NCI-H2171 treated with DMSO at 0.1 percent for 48 hours (cell line): Measurements from ENCODE around the gene OGDHL.
"Not testable (repeated sequence)": the region's sequence is repeated elsewhere in the genome, so short reads cannot be mapped to it uniquely, and the experiment has no call there.

Source experiments
- DNase-seq: peaks from one replicate; lab custom pipeline; 2025; lab: John Stamatoyannopoulos, UW

OGDHL gene

DNA sequence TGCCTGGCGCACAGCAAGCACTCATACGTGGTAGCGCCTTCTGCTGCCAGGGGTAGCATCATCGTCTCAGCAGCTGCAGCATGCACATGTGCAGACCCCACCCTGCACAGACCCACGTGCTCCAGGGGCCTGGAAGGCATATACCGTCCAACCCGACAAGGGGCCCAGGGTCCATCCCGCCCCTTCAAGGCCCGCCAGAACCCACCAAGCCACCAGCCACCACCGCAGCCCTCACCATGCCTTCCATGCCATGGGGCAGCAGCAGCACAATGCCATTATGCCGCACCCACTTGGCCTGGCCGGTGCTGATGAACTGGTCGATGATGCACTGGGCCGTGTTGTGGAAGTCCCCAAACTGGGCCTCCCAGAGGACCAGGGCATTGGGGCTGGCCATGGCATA lies 22.7 kb downstream of the OGDHL start:
- DNase-seq = no peak

DNA sequence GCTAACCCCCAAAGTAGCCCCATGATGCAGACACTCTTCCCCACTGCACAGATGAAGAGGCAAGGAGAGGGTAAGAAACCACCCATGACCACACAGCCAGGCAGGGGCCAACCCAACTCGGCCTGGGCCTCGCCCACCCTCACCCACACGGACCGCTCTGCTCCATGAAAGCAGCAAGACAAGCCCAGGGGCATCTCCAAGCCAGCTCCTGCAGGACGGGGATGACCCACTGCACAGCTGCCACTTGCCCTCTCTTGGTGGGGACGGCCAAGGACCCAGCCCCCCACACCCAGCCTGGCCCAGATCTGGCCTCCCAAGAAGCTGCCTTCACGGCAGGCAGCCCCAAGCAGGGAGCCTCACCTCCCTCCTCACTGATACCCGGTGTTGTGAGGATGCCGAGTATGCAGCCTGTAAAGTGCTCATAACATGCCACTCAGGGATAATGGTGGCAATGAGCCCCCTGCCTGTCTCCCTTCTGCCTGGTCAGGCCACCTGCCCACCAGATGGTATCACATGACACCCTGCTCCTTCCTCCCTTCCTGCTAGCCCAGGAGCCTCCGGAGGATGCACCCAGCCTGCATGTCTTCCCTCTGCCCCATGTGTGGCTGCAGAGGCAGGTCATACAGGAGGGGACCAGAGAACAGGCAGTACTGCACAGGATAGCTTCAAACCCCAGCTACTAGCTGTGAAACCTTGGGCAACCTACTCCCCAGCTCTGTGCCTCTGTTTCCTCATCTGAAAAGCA lies 23.3 kb downstream of the OGDHL start:
- no peak for DNase-seq

DNA sequence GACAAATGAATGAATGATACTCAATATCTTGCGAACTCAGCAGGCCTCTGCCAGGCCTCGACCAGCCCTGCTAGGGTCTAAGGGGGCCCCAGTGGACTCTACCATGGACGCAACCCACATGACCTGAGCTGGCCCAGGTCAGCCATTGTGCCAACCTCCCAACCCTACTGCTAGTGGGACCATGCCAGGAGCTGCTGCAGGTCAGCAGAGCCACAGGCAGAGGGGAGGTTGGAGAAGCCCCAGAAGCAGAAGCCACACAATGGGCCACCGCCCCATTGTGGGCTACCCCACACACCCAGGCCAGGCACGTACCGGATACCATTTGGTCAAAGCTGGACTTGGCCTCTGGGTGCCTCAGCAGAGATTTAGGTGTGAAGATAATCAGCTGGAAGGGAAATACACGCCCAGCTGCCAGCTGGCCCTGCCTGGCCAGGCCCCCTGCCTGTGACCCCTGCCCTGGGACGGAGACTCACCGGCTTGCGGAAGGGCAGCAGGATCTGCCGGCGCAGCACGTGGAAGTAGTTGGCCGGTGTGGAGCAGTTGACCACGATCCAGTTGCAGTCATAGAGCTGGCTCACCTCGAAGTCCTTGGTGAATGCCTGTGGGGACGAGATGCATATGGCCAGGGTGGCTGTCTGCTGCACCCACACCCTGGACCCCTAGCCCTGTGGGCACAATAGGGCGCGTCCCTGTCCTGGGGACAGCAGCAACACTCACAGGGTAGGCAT lies 24.5 kb downstream of the OGDHL start:
- no peak for DNase-seq

DNA sequence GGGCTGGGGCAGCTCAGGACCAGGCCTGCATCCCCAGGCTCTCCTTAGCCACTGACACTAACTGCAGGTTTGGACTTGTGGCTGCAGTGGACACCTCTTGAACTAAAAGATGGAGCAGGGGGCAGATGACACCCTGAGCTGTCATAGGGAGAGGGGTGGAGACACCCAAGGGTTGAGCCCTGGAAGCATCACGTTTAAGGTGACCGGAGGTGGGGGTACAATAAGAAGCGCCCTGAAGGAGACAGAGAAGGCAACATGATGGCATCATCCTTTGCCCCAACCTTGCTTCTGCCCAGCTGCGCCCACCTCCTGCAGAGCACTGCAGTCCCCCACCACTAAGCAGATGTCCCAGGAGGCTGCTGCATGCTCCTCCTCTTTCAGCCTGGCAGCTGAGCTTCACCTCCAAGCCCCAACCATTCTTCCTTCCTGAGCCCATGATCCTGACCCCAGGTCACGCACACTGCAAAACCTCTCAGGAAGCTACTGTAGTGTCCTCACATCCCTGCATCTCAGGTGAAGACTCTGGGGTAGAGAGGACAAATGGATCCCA lies 25.5 kb downstream of the OGDHL start:
- no peak for DNase-seq

DNA sequence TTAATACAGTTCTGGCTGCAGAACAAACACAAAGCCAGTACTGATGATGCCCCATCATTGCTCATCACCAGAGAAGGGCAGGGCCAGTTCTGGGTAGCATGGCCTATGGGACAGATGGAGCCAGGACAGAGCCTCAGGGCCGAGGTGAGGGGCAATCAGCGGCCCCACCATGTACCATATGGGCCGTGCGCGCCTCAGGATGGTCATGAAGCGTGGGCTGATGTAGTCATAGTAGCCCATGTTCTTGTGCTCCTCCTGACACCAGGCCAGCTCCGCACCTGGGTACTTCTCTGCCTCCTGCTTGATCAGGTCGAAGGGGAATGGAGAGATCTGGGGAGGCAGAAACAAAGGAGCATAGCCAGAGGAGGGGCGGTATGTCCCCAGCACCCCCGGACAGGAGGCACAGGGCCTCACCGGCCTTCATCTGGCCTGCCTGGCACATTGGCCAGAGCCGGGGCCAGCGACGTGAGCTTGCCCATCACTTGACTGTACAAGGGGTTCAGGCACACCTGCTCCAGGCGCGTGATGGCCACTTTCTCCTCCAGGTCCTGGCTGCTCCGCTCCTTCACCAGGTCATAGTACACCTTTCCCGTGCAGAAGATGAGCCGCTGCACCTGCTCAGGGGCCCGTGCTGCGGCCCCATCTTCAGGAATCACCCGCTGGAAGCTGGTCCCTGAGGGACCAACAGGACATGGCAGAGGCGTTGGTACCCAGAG lies 26.1 kb downstream of the OGDHL start:
- DNase-seq = no peak

DNA sequence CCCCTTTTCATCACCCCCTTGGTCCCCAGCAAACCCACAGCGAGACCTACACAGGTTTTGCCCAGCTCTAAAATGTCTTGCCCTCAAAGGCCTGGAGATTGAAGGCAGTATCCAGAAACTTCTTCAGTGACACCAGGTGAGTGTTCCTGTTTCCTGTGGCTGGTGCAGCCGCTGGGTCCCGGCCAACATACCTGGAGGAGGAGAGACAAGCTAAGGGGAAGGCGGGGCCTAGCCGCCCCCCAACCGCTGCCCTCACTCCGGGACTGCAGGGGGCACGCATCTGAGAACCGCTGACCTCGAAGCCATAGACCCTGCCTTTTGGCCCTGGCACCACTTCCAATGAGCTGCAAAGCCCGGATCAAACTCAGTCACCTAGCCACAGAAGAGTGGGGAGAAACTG lies 27.0 kb downstream of the OGDHL start:
- no peak for DNase-seq

DNA sequence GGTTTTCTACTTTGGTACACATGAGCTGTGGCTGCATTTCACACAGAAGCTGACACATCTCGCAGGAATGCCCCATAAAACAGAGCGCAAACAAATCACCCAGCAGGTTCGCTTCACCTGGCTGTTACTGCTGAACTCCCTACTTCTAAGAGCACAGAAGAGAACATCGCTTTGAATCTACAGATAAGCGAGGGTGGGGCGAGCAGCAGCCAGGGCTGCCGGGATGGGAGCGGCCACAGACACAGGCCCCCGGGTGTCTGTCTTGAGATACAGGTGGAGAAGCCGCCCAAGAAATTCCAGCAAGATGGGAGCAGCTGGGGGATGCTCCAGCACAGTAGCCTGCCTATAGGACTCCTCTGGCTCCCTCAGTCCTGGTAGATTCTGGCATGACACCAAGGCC lies 27.4 kb downstream of the OGDHL start:
- no peak for DNase-seq

DNA sequence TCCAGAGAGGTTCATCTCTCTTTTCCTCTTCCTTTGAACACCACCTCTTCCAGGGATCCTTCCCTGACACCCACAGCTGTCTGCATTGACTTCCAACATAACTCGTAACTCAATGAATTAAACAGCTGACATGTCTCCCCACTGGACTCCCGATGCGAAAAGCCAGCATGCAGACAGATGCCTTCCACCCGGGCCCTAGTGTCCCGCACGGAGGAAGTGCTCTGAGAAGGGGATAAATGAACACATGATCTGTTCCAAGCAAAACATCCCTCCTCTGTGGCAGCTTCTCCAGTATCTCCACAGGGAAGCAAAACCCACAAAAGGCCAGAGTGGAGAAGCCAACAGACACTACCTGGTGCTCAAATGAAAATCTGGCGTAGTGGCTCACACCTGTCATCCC lies 28.3 kb downstream of the OGDHL start:
- DNase-seq = no peak

DNA sequence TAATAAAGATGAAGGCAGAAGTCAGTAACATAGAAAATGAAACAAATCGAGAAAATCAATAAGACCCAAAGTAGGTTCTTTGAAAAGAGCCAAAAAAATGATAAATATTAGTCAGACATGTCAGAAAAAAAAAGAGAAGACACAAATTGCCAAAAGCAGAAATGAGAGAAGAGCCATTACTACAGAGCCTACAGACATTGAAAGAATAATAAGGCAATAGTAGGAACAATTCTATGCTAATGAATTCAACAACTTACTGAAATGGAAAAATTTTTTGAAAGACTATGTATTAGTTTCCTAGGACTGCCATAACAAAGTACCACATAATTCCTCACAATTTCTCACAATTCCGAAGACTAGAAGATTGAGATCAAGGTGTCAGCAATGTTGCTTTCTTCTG lies 35.5 kb downstream of the OGDHL start:
- DNase-seq = no peak

DNA sequence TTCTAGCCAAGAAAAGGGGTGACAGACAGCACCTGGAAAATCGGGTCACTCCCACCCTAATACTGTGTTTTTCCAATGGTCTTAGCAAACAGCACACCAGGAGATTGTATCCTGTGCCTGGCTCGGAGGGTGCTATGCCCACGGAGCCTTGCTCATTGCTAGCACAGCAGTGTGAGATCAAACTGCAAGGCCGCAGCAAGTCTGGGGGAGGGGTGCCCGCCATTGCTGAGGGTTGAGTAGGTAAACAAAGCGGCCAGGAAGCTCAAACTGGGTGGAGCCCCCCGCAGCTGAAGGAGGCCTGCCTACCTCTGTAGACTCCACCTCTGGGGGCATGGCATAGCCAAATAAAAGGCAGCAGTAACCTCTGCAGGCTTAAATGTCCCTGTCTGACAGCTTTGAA lies 47.0 kb downstream of the OGDHL start:
- DNase-seq = not testable (repeated sequence)

DNA sequence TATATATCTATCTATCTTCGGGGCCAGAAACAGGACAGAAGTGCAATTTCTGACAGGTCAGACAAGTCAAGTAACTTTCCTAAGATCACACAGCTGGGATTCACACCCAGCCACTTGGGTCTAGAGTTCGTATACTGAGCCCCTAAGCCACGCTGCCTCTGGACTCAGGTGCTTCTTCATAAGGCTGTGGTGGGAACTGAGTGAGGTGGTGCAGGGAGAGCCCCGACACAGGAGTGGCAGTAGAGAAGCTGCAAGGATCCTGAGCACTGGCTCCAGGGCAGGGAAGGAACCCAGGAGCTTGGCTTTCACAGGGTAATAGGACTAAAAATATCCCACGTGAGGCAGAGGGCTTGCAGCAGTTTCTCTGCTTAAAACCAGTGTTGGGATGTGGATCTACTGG lies 48.9 kb downstream of the OGDHL start:
- no peak for DNase-seq

DNA sequence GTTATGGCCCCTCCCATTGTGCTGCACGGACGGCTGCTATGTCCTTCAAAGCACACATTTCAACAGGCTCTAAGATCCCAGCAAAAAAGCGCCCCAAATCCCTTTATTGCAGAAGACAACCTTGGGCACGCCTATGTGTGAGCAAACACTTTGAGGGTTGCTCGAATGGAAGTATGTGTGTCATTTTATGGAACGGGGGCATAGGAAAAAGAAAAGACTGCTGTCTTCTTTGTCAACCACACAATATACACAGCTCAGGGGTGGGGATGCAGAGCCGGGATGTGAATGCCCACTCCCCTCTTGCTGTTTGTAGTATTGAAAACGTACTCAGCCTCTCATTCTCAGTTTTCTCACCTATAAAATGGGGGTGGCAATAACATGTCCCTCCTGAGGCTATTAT lies 50.6 kb downstream of the OGDHL start:
- DNase-seq = no peak

DNA sequence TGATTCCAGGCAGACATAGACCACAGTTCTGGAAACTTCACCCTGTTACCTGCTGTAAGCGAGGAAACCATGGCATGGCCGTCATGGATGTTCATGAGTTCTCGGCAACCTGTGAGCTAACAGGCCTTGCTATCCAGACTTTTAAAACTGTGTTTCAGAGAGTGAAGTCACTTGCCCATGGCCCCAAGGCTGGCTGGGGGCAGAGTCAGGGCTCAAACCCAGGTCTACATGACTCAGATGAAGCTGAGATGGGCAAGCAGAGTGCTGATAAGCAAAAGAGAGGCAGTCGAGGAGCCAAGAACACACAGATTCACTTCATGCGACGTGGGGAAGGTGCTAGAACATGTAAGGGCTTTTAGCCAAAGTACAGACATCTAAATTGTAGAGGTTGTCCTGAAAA lies 51.2 kb downstream of the OGDHL start:
- DNase-seq = no peak

DNA sequence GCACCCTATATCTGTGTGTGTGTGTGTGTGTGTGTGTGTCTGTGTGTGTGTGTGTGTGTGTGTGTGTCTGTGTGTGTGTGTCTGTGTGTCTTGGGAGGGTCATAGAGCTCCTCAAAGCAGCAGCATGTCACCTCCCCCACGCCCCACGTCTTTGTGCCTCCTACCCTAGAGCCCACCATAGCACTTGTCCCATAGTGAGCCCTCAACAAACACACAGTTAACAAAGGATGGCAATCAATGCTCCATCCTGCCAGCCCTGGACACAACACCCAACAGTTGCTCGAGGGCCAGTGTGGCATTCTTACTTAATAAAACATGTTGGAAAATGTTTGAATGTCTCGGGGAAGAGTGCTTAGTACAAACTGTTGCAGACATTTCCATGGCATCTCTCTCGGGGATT lies 52.2 kb downstream of the OGDHL start:
- DNase-seq = no peak

DNA sequence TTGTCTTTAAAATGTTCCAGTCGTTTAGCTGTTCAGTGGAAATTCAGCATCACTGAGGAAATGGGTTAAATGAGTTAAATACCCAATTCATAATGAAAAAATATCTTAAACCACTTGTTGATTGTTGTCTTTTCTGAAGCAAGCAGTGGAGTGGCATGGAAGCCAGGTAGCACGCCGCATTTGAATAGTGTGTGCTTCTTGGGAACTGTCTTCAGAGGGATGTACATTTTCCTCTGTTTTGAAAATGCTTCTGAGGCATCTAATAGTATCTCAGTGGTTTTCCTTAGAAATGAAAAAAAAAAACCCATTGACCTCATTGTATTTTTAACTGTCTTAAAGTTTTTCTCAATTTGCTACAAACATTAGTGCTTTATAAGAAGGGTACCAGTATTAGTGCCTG lies 54.5 kb downstream of the OGDHL start:
- no peak for DNase-seq

DNA sequence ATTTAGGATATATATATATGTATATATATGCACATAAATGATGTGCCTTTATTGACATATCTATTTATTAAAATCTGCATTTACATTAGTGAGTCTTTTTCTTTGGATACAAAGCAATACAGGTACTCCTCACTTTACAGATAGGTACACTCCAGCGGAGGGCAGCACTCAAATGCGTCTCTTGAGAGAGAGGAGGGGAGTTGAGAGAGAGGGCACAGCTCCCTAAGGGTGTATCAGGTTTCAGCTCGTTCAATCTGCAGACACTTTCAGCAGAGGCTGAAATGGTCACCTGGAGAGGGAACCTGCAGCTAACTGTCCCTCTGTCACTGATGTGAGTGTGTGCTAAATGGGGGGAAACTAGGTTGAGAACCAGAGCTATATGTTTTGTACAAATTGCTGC lies 61.1 kb downstream of the OGDHL start:
- DNase-seq = peak; percentile 66

DNA sequence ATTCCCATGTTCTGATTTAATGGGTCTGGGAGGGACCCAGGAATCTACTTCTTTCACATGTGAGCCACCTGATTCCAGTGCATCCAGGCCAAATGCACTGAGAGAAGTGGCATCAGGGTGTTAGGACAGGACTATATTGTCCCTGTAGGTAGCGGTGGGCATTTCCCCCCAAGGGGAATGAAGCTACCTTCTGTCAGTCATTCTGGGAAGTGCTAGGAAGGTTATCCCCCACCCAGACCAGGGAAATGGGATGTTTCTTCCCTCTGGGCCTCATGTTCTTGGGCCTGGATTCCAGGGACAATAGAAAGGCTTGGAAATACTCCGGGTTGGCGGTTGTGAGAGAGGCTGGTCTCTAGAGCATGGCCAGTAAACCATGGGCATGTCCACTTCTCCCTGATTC lies 61.9 kb downstream of the OGDHL start:
- no peak for DNase-seq

DNA sequence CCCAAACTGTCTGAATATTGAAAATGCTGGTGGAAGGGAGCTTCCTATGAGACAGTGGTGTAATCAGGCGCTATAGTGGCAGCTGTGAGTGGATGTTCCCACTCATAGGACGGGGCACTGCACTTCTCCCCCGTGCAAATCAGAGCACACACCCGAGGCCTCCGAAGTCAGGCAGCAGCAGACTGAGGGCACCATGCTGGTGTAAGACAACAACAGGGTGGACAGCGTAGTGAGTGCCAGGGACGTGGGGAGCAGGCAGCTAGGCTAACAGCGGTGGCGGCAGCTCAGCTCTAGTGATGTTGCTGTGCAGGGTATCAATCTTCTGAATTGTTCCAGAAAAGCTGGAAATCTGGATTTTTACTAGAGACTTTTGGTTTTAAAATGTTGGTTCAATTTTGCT lies 63.4 kb downstream of the OGDHL start:
- DNase-seq = no peak

DNA sequence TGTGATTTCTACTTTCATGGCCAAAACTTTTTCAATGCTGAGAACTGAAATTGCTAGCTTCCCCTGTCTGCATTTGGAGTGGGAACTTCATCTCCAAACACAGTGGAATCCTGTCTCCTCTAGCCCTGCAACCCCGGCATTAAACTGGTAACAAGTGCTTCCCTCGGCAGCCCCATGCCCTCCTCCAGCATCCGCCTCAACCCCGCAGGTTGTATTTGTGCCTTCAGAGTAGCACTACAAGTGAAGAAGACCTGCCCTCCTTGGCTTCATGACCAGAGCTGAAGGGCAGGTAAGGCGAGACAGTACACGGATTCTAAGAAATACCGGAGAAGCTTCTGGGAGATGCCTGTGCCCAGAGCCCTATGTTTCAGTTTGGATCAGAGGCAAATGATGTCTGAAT lies 65.8 kb downstream of the OGDHL start:
- no peak for DNase-seq

DNA sequence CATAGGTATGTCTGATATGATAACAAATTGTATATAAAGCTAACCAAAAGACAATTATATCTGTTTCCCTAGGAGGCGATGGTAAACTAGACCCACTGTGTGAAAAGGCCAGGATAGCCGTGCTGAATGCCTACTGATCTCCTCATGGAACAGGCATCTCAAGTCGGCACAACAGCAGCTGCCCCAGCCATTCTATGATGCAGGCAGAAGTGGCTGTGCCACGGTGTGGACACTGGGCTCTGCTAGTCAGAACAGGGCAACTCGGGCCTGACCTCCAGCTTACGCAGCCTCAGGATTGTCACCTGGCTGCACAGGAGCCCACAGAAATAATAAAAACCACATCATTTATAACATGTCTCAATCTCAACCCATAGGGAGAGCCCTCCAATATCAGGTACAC lies 67.7 kb downstream of the OGDHL start:
- no peak for DNase-seq

DNA sequence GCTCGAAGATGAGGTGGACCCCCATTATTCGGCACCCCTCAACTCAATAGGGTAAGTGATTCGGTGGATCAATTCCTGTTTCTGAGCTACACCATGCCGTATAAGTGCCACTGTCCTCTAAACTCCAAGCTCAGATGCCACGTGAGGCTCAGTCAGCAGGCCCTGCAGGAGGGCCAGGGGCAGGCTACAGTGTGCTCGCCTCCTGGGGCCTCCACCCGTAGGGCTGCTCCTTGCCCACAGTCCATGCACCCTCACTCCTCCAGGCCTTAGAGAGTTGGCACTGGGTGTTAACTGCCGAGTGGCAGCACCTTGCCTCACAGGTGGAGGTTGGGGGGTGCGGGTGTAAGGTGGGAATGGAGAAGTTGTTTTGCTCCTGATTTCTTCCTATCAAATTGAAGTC lies 70.5 kb downstream of the OGDHL start:
- no peak for DNase-seq

DNA sequence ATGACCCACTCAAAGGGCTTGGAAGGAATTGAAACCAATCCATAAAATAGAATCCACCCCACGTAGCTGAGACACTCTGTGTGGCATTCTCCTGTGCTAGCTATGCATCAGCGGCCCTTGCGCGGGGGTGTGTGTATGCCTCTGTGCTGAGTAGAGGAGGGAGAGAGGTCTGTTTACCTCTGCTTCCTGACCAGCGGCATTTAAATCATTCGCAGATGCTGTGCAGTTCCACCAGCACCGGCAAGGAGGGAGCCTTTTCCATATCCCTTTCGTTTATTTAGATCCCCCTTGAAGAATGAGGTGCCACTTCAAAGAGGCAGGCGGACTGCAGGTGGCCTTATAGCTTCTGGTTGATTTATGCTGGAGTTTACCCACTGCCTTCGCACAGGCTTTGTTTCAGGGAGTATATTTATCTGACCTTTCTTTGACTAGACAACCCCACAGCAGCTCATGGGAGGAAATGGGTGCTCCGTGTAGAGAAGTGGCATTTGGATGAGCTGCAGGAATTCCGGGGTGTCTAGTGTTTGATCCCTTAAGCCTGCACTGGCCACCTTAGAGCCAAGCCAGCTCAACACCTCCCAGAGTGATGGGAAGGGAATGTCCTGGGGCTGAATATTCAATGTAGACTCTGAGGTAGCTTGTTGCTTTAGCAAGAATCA lies 71.3 kb downstream of the OGDHL start:
- DNase-seq = no peak
